SK-N-MC (cell line): Measurements from ENCODE around the gene VMP1.

Source experiments
- EZH2 ChIP-seq: fragments of 200-600 bp; sonication (generic); IDR thresholded peaks from one replicate; pipeline ENCODE4 v1.6.1; 2017; ENCODE audit warnings: antibody characterized with exemption
- POLR2AphosphoS5 ChIP-seq: IDR thresholded peaks from 2 replicates; pipeline ENCODE4 v1.6.1; 2012; ENCODE audit warnings: mild to moderate bottlenecking, low read depth, low read length, borderline replicate concordance

DNA sequence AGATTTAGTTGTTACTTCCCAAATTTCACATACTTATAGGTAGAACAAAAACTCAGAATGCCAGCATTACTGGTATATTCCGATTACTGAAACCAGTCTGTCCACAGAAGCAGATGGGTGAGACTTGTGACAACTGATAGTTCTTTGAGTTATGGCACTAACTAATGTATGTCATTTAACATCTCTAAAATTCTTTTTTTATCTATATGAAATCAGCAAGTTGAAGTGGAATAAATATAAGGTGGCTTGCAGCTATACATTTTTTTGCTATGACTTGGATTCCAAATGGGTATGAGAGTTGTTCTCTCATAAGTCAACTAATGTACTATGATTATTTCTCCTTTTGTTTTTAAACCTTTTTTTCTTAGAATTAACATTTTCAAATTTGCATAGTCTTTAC lies 69.1 kb downstream of the VMP1 start:
- TF ChIP-seq POLR2AphosphoS5 (no peak), EZH2 (no peak)
